Effector memory CD8-positive, alpha-beta T cell (primary cell): Measurements from ENCODE around the gene RNF121.
A peak's percentile ranks its signal among the peaks of the same experiment; 100 is the strongest.

Source experiments
- ATAC-seq: fragments of 150-1000 bp; cut with Tn5 transposase; replicated peaks from 2 replicates; pipeline ENCODE4 v1.10.0; 2021; ENCODE audit warnings: mild to moderate bottlenecking, moderate library complexity
- DNase-seq, 3 experiments: peaks; one replicate each; pipeline ENCODE4 v3.0.0; 2021
- H3K27ac Mint-ChIP-seq, 2 donors: one replicate each; pipeline ENCODE4 v1.8.0; 2022; ENCODE audit warnings: mild to moderate bottlenecking in 2 of 2, mixed read lengths in 2 of 2, moderate library complexity in 2 of 2
- H3K27me3 Mint-ChIP-seq, 2 donors: one replicate each; pipeline ENCODE4 v1.8.0; 2022; ENCODE audit warnings: mixed read lengths in 2 of 2
- H3K36me3 Mint-ChIP-seq: one replicate; pipeline ENCODE4 v1.8.0; 2022; ENCODE audit warnings: mild to moderate bottlenecking, moderate library complexity, mixed read lengths; ENCODE audit not compliant: insufficient read depth
- H3K4me1 Mint-ChIP-seq, 2 donors: one replicate each; pipeline ENCODE4 v1.8.0; 2022; ENCODE audit warnings: low read depth in 2 of 2, mixed read lengths in 2 of 2
- H3K4me3 Mint-ChIP-seq, 2 donors: one replicate each; pipeline ENCODE4 v1.8.0; 2022; ENCODE audit warnings: mild to moderate bottlenecking in 2 of 2, mixed read lengths in 2 of 2, moderate library complexity in 2 of 2
- H3K9me3 Mint-ChIP-seq, 2 donors: one replicate each; pipeline ENCODE4 v1.8.0; 2022; ENCODE audit warnings: mixed read lengths in 2 of 2

The RNF121 gene

GRCh38 chr11:71999362-71999761, 70.5 kb downstream of the RNF121 start:
- peak overlapping the region; percentile 90 to 98 for H3K4me3 Mint-ChIP-seq
- H3K36me3 Mint-ChIP-seq, result peaks cover 24% of the 10 kb centered on the region
- H3K27me3 Mint-ChIP-seq, result no peaks in the 10 kb centered on the region
- peaks cover 29 to 34% of the 10 kb centered on the region in 2 donors for H3K4me1 Mint-ChIP-seq
- peak overlapping the region; percentile 95 to 99 for H3K27ac Mint-ChIP-seq
- DNase-seq, result no peak
- H3K9me3 Mint-ChIP-seq, result no peaks in the 10 kb centered on the region
- ATAC-seq, result no peak

- H3K4me1 Mint-ChIP-seq, result peaks cover 29 to 30% of the 10 kb centered on the region in 2 donors
- no peaks in the 10 kb centered on the region for H3K9me3 Mint-ChIP-seq
- no peaks in the 10 kb centered on the region for H3K27me3 Mint-ChIP-seq
- peaks cover 28% of the 10 kb centered on the region for H3K36me3 Mint-ChIP-seq
- H3K27ac Mint-ChIP-seq, result peak overlapping the region; percentile 95 to 99
- peak overlapping the region; percentile 90 to 98 for H3K4me3 Mint-ChIP-seq
- DNase-seq, result no peak
- no peak for ATAC-seq
Measured at GRCh38 chr11:71999798-72000197, 71.0 kb downstream of the RNF121 start.

- H3K27ac Mint-ChIP-seq, result peak overlapping the region; percentile 95 to 99
- no peak for ATAC-seq
- H3K27me3 Mint-ChIP-seq, result no peaks in the 10 kb centered on the region
- peaks cover 29 to 30% of the 10 kb centered on the region in 2 donors for H3K4me1 Mint-ChIP-seq
- no peak for DNase-seq
- H3K4me3 Mint-ChIP-seq, result peak overlapping the region in 1 of 2 donors; percentile 98
- H3K36me3 Mint-ChIP-seq, result peaks cover 33% of the 10 kb centered on the region
- H3K9me3 Mint-ChIP-seq, result no peaks in the 10 kb centered on the region
Measured at GRCh38 chr11:72000202-72000867, 71.5 kb downstream of the RNF121 start.

- ATAC-seq (no peak), DNase-seq (no peak)
- Mint-ChIP-seq H3K27me3 (no peaks in the 10 kb centered on the region), H3K9me3 (no peaks in the 10 kb centered on the region), H3K4me1 (peaks cover 29 to 30% of the 10 kb centered on the region in 2 donors), H3K4me3 (no peak overlapping the region), H3K36me3 (peaks cover 43% of the 10 kb centered on the region), H3K27ac (peak overlapping the region; percentile 47 to 78)
Measured at GRCh38 chr11:72001285-72001684, 72.4 kb downstream of the RNF121 start.

GRCh38 chr11:72001834-72002591, 73.2 kb downstream of the RNF121 start:
- Mint-ChIP-seq H3K9me3 (no peaks in the 10 kb centered on the region), H3K4me3 (no peak overlapping the region), H3K27me3 (no peaks in the 10 kb centered on the region), H3K27ac (peak overlapping the region; percentile 47 to 78), H3K4me1 (peaks cover 29 to 30% of the 10 kb centered on the region in 2 donors), H3K36me3 (peaks cover 50% of the 10 kb centered on the region)
- ATAC-seq (no peak), DNase-seq (no peak)

GRCh38 chr11:72002841-72003775, 74.3 kb downstream of the RNF121 start:
- ATAC-seq (no peak), DNase-seq (no peak)
- Mint-ChIP-seq H3K9me3 (no peaks in the 10 kb centered on the region), H3K36me3 (peaks cover 60% of the 10 kb centered on the region), H3K27me3 (no peaks in the 10 kb centered on the region), H3K4me3 (no peak overlapping the region), H3K4me1 (peaks cover 26 to 28% of the 10 kb centered on the region in 2 donors), H3K27ac (peak overlapping the region; percentile 47 to 78)

- H3K4me3 Mint-ChIP-seq, result no peak overlapping the region
- ATAC-seq (no peak), DNase-seq (no peak)
- H3K9me3 Mint-ChIP-seq, result no peaks in the 10 kb centered on the region
- peak overlapping the region in 1 of 2 donors; percentile 46 for H3K27ac Mint-ChIP-seq
- H3K36me3 Mint-ChIP-seq, result peaks cover 64% of the 10 kb centered on the region
- H3K27me3 Mint-ChIP-seq, result no peaks in the 10 kb centered on the region
- peaks cover 20 to 23% of the 10 kb centered on the region in 2 donors for H3K4me1 Mint-ChIP-seq
Measured at GRCh38 chr11:72003776-72004171, 74.9 kb downstream of the RNF121 start.

GRCh38 chr11:72004515-72005346, 75.9 kb downstream of the RNF121 start:
- DNase-seq (no peak), ATAC-seq (no peak)
- H3K4me1 Mint-ChIP-seq, result peaks cover 10 to 13% of the 10 kb centered on the region in 2 donors
- H3K9me3 Mint-ChIP-seq, result no peaks in the 10 kb centered on the region
- H3K27ac Mint-ChIP-seq, result peak overlapping the region in 1 of 2 donors; percentile 32
- H3K4me3 Mint-ChIP-seq, result no peak overlapping the region
- H3K36me3 Mint-ChIP-seq, result peaks cover 73% of the 10 kb centered on the region
- no peaks in the 10 kb centered on the region for H3K27me3 Mint-ChIP-seq

- Mint-ChIP-seq H3K4me3 (no peak overlapping the region), H3K9me3 (no peaks in the 10 kb centered on the region), H3K4me1 (peaks cover 7 to 9% of the 10 kb centered on the region in 2 donors), H3K27me3 (no peaks in the 10 kb centered on the region), H3K36me3 (peaks cover 80% of the 10 kb centered on the region), H3K27ac (no peak overlapping the region)
- ATAC-seq (no peak), DNase-seq (no peak)
Measured at GRCh38 chr11:72005347-72006260, 76.8 kb downstream of the RNF121 start.

- peaks cover 4 to 9% of the 10 kb centered on the region in 2 donors for H3K4me1 Mint-ChIP-seq
- DNase-seq (no peak), ATAC-seq (no peak)
- H3K36me3 Mint-ChIP-seq, result peaks cover 85% of the 10 kb centered on the region
- H3K27me3 Mint-ChIP-seq, result no peaks in the 10 kb centered on the region
- H3K4me3 Mint-ChIP-seq, result no peak overlapping the region
- peak overlapping the region; percentile 44 to 72 for H3K27ac Mint-ChIP-seq
- H3K9me3 Mint-ChIP-seq, result no peaks in the 10 kb centered on the region
Measured at GRCh38 chr11:72006309-72007088, 77.7 kb downstream of the RNF121 start.

- no peak for DNase-seq
- Mint-ChIP-seq H3K9me3 (no peaks in the 10 kb centered on the region), H3K36me3 (peaks cover 87% of the 10 kb centered on the region), H3K4me1 (peaks cover under 1 to 5% of the 10 kb centered on the region in 2 donors), H3K27ac (peak overlapping the region; percentile 44 to 72), H3K27me3 (no peaks in the 10 kb centered on the region), H3K4me3 (no peak overlapping the region)
- no peak for ATAC-seq
Measured at GRCh38 chr11:72007089-72007476, 78.2 kb downstream of the RNF121 start.
